Measurements from ENCODE around the gene MRPS15. TPM values are rescaled to one million over a fixed set of nuclear protein-coding genes. Genes with fewer than 3 reads are reported as not detected.
"Not testable (repeated sequence)": the region's sequence is repeated elsewhere in the genome, so short reads cannot be mapped to it uniquely, and the experiment has no call there.

The MRPS15 gene
- total RNA-seq, 1 donor from 2014 or later, result 110 TPM

DNA sequence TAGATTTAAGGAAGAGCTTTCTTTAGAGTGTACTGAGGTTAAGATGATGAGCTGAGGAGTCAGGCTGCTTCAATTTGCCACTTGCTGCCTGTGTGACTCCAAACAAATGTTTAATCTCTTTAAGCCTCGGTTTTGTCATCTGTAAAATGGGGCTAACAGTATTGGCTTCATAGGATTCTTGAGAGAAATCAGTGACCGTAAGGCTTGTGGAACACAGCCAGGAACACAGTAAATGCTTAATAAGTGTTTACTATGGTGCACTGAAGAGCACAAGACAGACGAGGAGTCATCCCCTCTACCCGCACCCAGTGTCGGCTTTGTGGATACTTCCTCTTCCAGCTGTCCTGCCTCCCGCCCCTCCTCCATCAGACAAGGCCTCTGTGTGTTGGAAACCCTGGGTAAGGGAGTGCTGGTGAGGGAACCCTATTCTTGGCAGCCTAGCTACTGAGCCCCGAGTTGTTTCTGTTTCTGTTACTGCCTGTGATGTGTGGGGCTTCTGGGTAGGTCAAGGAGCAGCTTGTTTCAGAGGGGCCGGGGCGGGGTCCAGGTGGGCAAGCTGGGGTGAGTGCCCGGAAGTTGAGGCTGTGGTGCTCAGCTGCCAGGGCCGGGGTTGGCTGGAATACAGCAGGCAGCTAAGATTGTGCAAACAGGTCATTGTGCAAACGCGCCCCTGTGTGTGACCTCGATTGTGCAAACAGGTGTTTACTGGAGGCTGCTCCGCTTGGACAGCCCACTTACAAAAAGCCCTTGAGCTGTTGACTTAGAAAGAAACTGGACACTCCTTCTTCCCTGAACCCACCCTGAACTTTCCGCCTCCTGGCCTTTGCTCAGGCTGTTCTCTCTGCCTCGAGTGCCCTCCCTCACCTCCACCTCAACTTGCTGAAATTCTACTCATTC lies 22.5 kb upstream of the MRPS15 start:
- DNase-seq (peak; percentile 78), ATAC-seq (ENCODE audit: poor library complexity) (peak; percentile 70)
- intact Hi-C loops (cut with DNase I), result no loop called here

DNA sequence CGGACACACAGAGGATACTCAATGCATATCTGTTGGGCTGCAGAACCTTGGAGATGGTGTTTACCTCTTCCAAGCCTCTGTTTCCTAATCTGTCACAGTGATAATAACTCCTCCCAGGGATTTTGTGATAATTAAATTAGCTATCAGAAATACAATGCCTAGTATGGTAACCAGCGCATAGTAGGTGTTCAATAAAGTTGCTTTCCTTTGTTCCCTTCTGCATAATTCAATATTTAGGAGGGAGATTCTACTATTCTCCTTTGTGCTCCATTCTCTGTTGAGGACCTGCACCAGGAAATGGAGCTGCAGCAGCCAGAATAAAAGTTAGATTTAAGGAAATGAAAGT lies 21.9 kb upstream of the MRPS15 start:
- no peak for ATAC-seq (ENCODE audit: poor library complexity)
- intact Hi-C loops (cut with DNase I), result no loop called here
- no peak for DNase-seq

DNA sequence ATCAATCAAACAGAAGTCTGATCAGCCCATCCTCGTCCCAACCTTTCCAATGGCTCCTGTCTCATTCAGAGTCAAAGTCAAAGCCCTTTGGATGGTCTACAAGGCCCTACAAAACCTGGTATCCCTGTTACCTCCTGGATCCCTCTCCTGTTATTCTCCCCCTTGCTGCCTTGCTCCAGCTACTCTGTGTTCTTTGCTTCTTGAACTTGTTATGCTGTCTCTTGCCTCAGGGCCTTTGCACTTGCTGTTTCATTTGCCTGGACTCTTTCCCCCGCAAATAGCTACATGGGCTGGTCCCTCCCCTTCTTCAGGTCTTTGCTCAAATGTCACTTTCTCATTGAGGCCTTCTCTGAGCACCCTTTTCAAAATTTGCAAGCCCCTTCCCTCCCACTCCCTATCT lies 19.9 kb upstream of the MRPS15 start:
- no peak for ATAC-seq (ENCODE audit: poor library complexity)
- intact Hi-C loops (cut with DNase I), result no loop called here

DNA sequence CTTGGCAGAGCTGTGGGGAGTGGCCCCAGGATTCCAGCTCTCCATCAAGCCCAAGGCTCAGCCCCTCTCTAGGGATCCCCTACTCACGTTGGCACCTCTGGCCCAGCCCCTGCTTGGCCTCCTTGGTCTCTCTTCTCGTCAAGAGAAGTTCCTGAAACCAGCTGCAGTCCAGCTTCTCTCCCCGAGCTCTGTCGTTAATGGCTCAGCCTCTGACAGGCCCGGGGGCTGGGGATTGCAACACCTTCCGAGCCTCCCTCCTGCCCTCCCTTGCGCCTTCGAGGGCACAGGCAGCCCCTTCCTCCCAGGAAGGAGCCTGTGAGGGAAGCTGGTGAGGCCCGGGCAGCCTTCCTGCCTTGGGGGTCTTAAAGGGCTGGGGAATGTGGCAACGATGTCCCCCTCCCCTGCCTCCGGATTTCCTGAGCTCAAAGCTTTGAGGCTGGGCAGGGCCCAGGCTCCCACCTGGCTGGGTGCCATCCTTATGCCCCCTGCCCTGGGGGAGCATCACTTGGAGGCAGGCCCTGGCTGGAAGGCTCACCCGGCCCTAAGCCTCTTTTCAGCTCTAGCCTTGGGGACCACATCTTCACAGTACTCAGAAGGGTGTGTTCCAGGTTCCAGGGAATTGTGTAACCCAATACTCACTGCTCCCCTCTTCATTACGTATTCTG lies 18.7 kb upstream of the MRPS15 start, which contains the start of gene CSF3R:
Gene CSF3R, minus strand, starts transcription at position 190 of the 665 bp plus-strand sequence. CDS start 3,417 bp downstream, outside the sequence.
- ATAC-seq (ENCODE audit: poor library complexity) (peak; percentile 30), DNase-seq (peak; percentile 63)
- intact Hi-C loops (cut with DNase I), result no loop called here

More for the DNA sequence above, 19.9 kb upstream of the MRPS15 start:
- DNase-seq, result no peak

DNA sequence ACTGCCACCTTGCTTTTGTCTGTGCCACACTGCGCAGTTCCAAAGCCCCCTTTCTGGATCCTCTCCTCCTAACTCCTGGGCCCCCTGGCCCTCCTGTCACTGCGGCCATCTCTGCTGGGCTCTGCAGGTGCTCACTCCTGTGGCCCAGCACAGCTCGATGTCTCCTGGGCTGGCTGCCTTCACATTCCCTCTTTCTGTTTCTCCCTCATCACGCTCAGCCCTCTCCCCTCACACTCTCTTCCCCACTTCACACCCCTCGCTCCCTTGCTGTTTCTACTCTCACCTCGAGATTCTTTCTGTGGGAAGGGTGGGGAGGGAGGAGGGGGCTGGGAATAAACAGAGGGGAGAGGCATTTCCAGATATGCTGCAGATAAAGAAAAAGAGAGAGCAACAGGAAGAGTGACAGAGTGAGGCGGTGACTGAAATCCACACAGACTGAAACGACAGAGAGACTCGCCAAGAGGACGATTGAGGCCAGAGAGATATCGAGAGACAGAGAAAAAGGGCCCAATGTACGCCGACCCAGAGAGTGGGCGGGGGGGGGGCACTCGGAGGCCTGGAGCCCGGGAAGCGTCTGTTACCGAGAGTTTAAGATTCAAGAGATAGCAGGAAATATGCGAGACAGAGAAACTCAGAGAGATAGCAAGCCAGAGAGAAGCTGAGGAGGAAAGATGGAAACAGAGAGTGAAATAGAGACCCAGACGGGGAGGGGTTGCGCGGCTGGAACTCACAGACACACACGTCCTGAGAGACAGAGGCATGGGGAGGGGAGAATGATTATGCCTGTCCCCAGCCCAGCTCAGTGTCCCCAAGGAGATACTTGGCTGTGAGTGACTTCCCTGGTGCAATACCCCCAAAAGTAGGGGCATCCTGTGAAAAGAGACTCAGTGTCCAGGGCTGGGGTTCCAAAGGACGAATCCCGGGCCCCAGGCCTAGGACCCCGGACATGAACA lies 17.9 kb upstream of the MRPS15 start:
- peak; percentile 12 for ATAC-seq (ENCODE audit: poor library complexity)
- DNase-seq, result no peak
- intact Hi-C loops (cut with DNase I), result no loop called here

DNA sequence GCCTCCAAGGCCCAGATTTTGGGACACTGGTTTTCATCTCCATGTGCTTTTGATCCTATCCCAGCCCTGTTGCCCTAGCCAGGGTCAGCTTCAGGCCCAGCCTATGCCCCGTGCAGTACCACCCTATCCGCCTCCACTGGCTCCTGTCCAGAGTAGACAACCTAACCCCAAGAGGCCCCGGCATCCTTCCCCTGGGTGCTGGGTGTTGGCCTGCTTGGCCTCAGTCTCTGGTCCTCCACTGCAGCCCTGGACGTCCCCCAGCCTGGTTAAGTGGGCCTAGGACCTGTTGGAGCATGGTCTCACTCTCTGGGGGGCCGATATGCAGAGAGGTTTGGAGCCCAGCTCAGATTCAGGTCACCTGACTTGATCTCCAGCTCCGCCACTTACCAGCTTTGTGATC lies 16.9 kb upstream of the MRPS15 start:
- intact Hi-C loops (cut with DNase I), result no loop called here
- DNase-seq (no peak), ATAC-seq (ENCODE audit: poor library complexity) (no peak)

DNA sequence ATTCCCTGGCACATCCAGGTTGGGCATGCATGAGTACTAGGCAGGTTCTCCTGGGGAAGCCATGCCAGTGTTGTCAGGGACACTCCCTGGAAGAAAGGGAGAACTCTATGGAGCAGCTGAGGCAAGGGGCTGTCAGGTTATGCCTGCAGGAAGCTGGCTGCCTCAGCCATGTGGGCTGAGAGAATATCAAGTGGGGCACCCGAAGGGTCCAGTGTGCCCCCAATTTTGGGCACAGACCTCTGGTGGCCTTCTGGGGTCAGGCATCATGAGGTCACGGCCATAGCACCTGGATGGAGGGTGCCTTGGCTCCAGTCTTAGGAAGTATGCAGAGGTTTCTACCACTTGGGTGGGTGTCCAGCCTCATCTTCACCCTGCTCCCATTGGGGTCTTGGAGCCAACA lies 16.0 kb upstream of the MRPS15 start:
- no peak for DNase-seq
- no peak for ATAC-seq (ENCODE audit: poor library complexity)
- intact Hi-C loops (cut with DNase I), result no loop called here

DNA sequence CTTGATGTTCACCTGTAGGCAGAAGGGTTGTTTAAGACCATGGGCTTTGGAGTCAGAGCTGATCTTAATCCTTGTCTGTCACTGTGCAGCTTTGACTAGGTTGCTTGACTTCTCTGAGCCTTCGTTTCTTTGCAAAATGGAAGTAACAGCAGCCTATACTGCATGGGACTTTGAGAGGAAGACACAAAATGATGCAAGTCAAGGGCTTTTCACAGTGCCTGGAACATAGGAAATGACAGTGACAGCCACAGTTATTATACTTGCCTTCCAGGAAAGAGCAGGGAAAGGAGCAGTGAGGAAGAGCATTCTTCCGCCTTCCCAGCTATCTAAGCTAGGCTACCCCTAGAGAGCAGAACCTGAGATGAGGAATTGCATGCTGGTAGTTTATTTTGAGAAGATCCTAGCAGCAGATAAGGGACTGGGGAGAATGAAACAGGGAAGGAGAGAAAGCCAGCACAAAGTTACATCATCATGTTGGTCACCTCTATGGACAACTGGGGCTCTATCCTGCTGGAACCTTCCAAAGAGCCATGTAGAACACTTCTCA lies 15.4 kb upstream of the MRPS15 start:
- ATAC-seq (ENCODE audit: poor library complexity), result no peak
- no peak for DNase-seq
- intact Hi-C loops (cut with DNase I), result no loop called here

DNA sequence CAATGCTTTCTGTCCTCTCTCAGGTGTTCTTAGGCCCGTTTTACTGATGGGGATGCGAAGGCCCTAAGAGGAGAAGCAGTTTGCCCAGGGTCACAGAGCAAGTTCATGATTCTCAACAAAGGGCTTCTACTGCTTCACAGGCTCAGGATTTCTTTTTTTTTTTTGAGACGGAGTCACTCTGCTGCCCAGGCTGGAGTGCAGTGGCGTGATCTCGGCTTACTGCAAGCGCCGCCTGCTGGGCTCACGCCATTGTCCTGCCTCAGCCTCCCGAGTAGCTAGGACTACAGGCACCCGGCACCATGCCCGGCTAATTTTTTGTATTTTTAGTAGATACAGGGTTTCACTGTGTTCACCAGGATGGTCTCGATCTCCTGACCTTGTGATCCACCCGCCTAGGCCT lies 13.4 kb upstream of the MRPS15 start:
- DNase-seq; intact Hi-C loops (cut with DNase I); ATAC-seq (ENCODE audit: poor library complexity): not testable (repeated sequence)

DNA sequence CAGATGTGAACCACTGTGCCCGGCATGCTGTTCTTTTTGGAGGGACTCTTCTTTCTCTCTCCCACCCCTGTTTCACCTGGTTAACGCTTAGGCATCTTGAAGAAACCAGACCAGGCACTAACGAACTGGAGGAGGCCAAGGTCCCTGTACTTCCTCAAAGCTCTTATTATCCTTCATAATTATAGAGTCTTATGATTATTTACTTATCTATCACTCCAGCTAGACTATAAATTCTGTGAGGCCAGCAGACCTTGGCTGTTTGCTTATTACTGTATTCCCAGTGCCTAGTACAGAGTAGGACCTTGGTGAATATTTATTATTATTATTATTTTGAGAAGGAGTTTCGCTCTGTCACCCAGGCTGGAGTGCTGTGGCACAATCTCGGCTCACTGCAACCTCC lies 12.8 kb upstream of the MRPS15 start:
- ATAC-seq (ENCODE audit: poor library complexity) (no peak), DNase-seq (no peak)
- intact Hi-C loops (cut with DNase I), result no loop called here

DNA sequence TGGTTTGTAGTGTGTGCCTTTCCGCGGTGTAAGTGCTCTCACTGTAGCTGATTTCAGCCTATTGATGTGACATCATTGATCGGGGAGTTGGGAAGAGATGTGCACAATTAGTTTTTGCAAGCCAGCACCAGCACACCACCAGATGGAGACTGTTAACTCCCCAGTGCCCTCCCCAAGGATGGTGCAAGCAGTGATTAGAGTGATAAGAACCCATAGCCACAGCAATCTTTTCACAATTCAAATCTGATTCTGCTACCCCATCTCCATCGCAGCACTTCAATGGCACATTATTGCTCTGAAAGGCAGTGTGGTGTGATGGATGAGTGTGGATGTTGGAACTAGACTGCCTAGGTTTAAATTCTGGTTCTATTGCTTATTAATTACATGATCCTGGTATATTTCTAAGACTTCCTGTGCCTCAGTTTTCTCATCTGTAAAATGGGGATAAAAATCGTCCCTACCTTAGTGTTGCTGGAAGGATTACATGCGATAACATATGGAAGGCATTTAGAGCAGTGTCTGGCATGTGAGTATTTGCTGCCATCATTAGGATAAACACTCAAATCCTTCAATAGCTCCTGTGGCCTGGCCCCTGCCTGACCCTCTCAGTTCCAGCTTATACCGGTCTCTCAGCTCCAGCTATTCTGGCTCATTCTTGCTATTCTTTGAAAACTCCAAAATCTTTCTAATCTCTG lies 11.9 kb upstream of the MRPS15 start:
- DNase-seq, result no peak
- intact Hi-C loops (cut with DNase I), result no loop called here
- no peak for ATAC-seq (ENCODE audit: poor library complexity)

DNA sequence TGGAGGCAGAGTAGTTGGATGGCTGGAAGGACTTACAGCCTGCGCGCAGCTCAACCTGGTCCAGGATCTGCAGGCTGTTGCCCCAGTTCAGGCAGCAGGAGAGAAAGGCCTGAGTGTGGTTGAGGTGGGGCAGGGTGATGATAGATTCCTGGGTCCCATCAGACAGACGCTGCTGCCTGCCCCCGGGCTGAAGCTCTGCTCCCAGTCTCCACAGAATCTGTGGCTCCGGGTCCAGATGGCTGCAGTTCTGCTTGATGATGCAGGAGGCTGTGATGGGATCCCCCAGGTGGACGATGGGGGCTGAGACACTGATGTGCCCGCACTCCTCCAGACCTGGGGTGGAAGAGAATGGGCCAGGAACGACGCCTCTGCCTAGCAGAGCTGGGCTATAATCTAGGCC lies 11.2 kb upstream of the MRPS15 start:
- DNase-seq (no peak), ATAC-seq (ENCODE audit: poor library complexity) (no peak)
- intact Hi-C loops (cut with DNase I), result no loop called here

DNA sequence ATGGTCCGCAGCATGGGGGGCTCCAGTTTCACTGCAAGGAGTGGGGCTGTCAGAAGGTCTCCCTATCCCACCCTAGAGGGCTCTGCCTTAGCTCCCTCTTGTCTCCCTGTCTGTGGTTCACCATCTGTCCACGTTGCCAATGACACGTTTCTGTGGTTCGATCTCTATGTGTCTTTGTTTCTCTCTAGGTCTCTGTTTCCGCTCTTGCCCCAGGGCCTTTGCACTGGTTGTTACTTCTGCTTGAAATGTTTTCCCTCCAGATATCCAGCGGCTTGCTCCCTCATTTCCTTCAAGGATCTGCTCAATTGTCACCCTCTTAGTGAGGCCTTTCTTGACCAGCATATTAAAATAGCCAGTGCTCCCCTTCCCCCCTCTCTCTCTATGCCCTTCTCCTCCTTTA lies 8.5 kb upstream of the MRPS15 start:
- ATAC-seq (ENCODE audit: poor library complexity) (no peak), DNase-seq (no peak)
- intact Hi-C loops (cut with DNase I), result no loop called here

DNA sequence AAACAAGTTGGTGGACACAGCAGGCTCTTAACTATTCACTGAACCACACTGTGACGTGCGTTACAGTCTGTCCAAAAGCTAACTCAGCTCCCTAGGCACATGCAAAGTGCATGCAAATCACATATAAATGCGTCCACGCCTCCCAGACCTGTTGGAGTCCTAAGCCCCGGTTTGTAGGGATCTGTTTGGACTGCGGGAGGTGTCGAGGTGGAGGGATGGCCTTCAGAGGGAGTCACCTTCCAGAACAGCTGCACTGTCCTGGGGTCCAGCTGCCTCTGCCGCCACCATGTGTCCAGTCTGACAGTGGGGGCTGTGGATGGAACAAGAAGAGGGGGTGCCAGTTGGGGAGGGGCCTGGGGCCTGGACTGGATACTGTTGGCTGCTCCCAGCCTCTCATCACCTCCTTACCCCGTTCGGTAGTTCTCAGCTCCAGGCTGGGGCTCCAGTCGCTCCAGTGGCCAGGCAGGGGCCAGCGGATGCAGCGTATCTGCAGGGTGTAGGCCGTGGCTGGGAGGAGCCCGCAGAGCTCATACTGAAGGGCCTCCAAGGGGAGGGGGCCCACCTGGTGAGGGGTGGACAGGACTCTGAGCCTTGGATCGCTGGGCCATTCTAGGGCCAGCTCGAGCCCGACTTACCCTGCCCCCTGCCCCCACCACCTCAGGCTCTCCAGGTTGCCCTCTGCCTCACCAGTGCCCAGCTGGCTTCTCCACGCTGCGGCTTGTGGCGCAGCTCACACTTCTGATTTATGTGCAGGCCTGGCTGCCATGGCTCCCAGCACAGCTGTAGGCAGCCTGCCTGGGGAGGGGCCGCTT lies 7.9 kb upstream of the MRPS15 start:
- DNase-seq (no peak), ATAC-seq (ENCODE audit: poor library complexity) (no peak)
- intact Hi-C loops (cut with DNase I), result no loop called here

DNA sequence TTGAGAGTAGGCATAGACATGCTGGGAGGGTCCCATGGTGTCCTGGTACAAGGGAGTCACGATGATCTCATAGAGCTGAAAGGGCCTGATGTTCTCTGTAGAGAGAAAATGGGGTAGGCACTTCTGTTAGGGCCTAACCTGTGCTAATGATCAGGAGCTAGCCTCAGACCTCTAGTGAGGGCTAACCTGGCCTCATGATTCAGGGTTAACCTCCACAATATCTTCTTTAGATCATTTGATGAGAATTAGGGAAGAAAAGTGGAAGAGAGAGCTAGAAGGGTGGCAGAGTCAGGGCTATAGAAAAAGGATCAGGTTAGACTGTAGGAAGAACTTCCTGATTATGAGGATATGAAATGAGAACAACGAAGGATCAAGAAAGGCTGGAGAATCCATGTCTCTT lies 5.0 kb upstream of the MRPS15 start:
- ATAC-seq (ENCODE audit: poor library complexity), result no peak
- no peak for DNase-seq
- intact Hi-C loops (cut with DNase I), result no loop called here

DNA sequence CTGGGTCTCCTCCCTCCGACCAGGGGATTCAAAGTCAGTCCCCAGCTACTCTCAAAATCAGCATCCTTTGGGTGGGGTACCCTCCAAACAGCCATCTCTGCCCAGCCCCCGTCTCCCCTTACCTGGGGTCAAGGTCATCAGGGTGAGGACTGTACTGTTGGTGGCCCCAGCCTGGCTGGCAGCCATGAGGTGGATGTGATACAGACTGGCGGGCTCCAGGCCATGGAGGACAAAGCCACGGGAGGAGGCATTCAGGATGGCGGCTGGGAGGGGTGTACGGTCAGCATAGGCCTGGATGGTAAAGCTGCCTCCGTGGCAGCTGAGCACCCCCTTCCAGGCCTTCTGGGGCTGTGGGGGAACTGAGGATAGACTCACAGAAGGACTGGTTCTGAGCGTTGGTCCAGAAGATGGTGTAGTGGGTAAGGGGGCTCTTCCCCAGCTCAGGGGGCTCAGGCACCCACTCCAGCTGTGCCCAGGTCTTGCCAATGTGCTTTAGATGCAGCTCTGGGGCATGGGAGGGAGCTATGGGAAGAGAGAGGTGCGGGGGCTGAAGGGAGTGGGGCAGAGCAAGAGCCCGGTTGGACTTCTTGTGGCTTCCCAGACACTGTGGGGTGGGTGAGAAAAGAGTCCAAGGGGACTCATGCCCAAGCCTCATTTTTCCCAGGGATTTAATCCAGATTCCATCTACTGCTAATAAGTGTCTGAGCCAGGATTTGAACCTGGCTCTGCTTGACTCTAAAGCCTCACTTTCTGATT lies 3.7 kb upstream of the MRPS15 start:
- ATAC-seq (ENCODE audit: poor library complexity), result no peak
- intact Hi-C loops (cut with DNase I), result no loop called here
- no peak for DNase-seq

DNA sequence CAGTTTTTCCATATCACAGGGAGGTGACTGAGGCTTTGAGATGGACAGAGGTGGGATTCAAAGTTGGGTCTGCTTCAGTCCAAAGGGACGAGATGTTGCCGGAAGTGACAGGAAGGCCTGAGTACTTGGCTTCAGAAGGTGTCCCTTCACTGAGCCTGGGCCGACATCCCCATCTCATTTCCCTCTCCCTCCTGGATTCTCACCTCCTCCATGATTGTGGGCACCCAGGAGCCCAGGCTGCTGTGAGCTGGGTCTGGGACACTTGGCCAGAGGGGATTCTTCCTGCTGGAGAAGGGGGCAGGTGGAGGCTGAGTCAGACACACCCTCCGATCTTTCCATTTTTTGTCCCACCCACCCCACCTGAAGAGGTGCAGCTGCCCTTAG lies 2.8 kb upstream of the MRPS15 start:
- DNase-seq, result no peak
- no peak for ATAC-seq (ENCODE audit: poor library complexity)
- intact Hi-C loops (cut with DNase I), result no loop called here
